ENCODE data around the gene MS4A7. TPM values are rescaled to one million over a fixed set of nuclear protein-coding genes. Genes with fewer than 3 reads are reported as not detected.

MS4A7 gene
- total RNA-seq, 1 donor from 2014 or later = not detected

GRCh38 chr11:60393016-60393415 is 14.7 kb downstream of the MS4A7 start:
- H3K4me1 Mint-ChIP-seq (ENCODE audit: low read depth, unreplicated experiment) = no peaks in the 10 kb centered on the region
- no peak overlapping the region for H3K27ac Mint-ChIP-seq (ENCODE audit: unreplicated experiment)
- H3K9me3 Mint-ChIP-seq (ENCODE audit: unreplicated experiment) = no peaks in the 10 kb centered on the region
- no peak overlapping the region for H3K4me3 Mint-ChIP-seq (ENCODE audit: unreplicated experiment)
- TF ChIP-seq, protein P1, sequence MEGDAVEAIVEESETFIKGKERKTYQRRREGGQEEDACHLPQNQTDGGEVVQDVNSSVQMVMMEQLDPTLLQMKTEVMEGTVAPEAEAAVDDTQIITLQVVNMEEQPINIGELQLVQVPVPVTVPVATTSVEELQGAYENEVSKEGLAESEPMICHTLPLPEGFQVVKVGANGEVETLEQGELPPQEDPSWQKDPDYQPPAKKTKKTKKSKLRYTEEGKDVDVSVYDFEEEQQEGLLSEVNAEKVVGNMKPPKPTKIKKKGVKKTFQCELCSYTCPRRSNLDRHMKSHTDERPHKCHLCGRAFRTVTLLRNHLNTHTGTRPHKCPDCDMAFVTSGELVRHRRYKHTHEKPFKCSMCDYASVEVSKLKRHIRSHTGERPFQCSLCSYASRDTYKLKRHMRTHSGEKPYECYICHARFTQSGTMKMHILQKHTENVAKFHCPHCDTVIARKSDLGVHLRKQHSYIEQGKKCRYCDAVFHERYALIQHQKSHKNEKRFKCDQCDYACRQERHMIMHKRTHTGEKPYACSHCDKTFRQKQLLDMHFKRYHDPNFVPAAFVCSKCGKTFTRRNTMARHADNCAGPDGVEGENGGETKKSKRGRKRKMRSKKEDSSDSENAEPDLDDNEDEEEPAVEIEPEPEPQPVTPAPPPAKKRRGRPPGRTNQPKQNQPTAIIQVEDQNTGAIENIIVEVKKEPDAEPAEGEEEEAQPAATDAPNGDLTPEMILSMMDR (IDR thresholded peaks at IDR 0.05; ENCODE audit: partially characterized antibody, unreplicated experiment) = no peak
- H3K27me3 Mint-ChIP-seq (ENCODE audit: unreplicated experiment) = no peaks in the 10 kb centered on the region
- DNase-seq = no peak
- no peaks in the 10 kb centered on the region for H3K36me3 Mint-ChIP-seq (ENCODE audit: unreplicated experiment)

GRCh38 chr11:60394666-60395380 is 16.5 kb downstream of the MS4A7 start:
- TF ChIP-seq, protein P1 (IDR thresholded peaks at IDR 0.05; ENCODE audit: partially characterized antibody, unreplicated experiment) = no peak
- H3K36me3 Mint-ChIP-seq (ENCODE audit: unreplicated experiment) = no peaks in the 10 kb centered on the region
- H3K9me3 Mint-ChIP-seq (ENCODE audit: unreplicated experiment) = no peaks in the 10 kb centered on the region

DNA sequence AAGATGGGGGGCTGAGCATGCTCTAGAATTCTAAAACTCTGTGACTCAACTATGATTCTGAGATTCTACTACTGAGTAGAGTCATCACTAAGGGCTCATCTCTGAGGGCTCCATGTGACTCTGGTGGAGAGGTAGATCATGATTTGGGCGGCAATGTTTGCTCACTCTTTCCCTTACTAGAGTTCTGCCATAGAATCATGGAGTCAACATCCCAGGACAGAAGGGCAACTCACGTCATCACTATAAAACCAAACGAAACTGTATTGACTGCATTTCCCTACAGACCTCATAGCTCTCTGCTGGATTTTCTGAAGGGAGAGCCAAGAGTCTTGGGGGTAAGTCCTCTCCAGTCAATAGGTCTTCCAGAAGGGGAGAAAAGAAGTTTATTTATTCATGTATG is 18.1 kb downstream of the MS4A7 start, which contains the start of gene MS4A14:
Gene MS4A14, plus strand, starts transcription at position 78 of the 400 bp plus-strand sequence. Its CDS starts 120 bp downstream, at position 198.
- Mint-ChIP-seq H3K4me3 (ENCODE audit: unreplicated experiment) (no peak within 1 kb of the TSS), H3K9me3 (ENCODE audit: unreplicated experiment) (no peaks in the 10 kb centered on the region), H3K36me3 (ENCODE audit: unreplicated experiment) (no peaks in the 10 kb centered on the region), H3K27ac (ENCODE audit: unreplicated experiment) (no peak within 1 kb of the TSS), H3K4me1 (ENCODE audit: low read depth, unreplicated experiment) (no peaks in the 10 kb centered on the region), H3K27me3 (ENCODE audit: unreplicated experiment) (no peaks in the 10 kb centered on the region)
- DNase-seq = no peak
- TF ChIP-seq, protein P1 (IDR thresholded peaks at IDR 0.05; ENCODE audit: partially characterized antibody, unreplicated experiment) = no peak

More at GRCh38 chr11:60394666-60395380, 16.5 kb downstream of the MS4A7 start:
- Mint-ChIP-seq H3K27me3 (ENCODE audit: unreplicated experiment) (no peaks in the 10 kb centered on the region), H3K27ac (ENCODE audit: unreplicated experiment) (no peak overlapping the region), H3K4me1 (ENCODE audit: low read depth, unreplicated experiment) (no peaks in the 10 kb centered on the region), H3K4me3 (ENCODE audit: unreplicated experiment) (no peak overlapping the region)
- no peak for DNase-seq

- no peaks in the 10 kb centered on the region for H3K36me3 Mint-ChIP-seq (ENCODE audit: unreplicated experiment)
- TF ChIP-seq, protein P1 (IDR thresholded peaks at IDR 0.05; ENCODE audit: partially characterized antibody, unreplicated experiment) = no peak
- H3K9me3 Mint-ChIP-seq (ENCODE audit: unreplicated experiment) = no peaks in the 10 kb centered on the region
- no peak for DNase-seq
- no peaks in the 10 kb centered on the region for H3K27me3 Mint-ChIP-seq (ENCODE audit: unreplicated experiment)
- no peak overlapping the region for H3K4me3 Mint-ChIP-seq (ENCODE audit: unreplicated experiment)
- no peak overlapping the region for H3K27ac Mint-ChIP-seq (ENCODE audit: unreplicated experiment)
- no peaks in the 10 kb centered on the region for H3K4me1 Mint-ChIP-seq (ENCODE audit: low read depth, unreplicated experiment)
Observed at GRCh38 chr11:60396799-60397198, 18.5 kb downstream of the MS4A7 start.

DNA sequence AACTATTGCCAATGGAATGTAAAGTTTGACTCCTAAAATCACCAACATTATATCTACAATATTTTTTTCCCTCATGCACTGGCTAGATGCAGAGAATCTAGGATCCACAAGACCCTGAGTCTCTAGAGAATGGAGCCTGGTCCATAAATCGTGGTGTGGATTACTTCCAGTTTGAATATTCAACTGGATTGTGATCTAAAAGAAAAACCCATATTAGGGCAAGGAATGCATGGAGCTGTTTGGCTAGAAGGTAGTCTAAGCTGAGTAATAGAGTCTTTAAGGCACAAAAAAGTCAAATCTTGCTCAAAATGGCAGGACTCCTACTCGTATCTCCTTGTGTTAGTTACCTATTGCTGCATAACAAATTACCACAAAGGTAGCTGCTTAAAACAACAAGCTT is 41.7 kb downstream of the MS4A7 start:
- Mint-ChIP-seq H3K4me1 (ENCODE audit: low read depth, unreplicated experiment) (no peaks in the 10 kb centered on the region), H3K9me3 (ENCODE audit: unreplicated experiment) (no peaks in the 10 kb centered on the region), H3K36me3 (ENCODE audit: unreplicated experiment) (no peaks in the 10 kb centered on the region), H3K4me3 (ENCODE audit: unreplicated experiment) (no peak overlapping the region), H3K27me3 (ENCODE audit: unreplicated experiment) (no peaks in the 10 kb centered on the region), H3K27ac (ENCODE audit: unreplicated experiment) (no peak overlapping the region)
- DNase-seq = no peak
- TF ChIP-seq, protein P1 (IDR thresholded peaks at IDR 0.05; ENCODE audit: partially characterized antibody, unreplicated experiment) = no peak
